Ovary (tissue), 3 donors: ENCODE results near the gene PGAP3.

Source experiments
- EP300 ChIP-seq: sonication (generic); formaldehyde crosslinking; IDR thresholded peaks from one replicate; pipeline ENCODE4 v1.6.1; 2017; ENCODE audit warnings: antibody characterized with exemption
- POLR2A ChIP-seq: fragments of 450-650 bp; IDR thresholded peaks from one replicate; pipeline ENCODE4 v1.6.1; 2017; ENCODE audit warnings: antibody characterized with exemption, mild to moderate bottlenecking, moderate library complexity
- TF ChIP-seq, protein P1 (sequence below), 3 donors: fragments of 450-650 bp in 2 of 3; fragments of 200-600 bp in 1 of 3; IDR thresholded peaks; one replicate each; pipeline versions ENCODE4 v1.5.1 to v1.8.0; 2016 to 2022; ENCODE audit warnings: antibody characterized with exemption in 3 of 3, mild to moderate bottlenecking in 1 of 3
- donor health status: DM: no; HTN: no; CAD: no.

DNA sequence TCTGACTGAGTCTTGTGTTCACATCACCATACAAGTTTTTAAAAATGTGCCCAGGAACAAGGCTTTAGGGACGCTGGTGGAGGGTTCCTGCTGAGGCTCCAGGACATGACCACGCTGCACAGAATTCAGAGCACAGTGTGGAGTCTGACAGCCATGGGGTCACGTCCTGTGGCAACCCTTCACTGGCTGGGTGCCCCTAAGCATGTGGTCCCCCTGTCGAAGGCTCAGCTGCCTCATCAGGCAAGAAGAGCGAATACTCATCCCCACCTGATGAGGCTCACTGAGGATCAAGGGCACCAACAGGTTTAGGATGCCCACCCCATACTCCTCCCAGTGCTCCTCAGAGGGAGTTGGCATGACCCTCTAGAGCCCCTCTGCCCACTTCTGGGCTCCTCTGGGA lies 13.7 kb downstream of the PGAP3 start:
- TF ChIP-seq POLR2A (no peak), EP300 (no peak)
- TF ChIP-seq, protein P1, sequence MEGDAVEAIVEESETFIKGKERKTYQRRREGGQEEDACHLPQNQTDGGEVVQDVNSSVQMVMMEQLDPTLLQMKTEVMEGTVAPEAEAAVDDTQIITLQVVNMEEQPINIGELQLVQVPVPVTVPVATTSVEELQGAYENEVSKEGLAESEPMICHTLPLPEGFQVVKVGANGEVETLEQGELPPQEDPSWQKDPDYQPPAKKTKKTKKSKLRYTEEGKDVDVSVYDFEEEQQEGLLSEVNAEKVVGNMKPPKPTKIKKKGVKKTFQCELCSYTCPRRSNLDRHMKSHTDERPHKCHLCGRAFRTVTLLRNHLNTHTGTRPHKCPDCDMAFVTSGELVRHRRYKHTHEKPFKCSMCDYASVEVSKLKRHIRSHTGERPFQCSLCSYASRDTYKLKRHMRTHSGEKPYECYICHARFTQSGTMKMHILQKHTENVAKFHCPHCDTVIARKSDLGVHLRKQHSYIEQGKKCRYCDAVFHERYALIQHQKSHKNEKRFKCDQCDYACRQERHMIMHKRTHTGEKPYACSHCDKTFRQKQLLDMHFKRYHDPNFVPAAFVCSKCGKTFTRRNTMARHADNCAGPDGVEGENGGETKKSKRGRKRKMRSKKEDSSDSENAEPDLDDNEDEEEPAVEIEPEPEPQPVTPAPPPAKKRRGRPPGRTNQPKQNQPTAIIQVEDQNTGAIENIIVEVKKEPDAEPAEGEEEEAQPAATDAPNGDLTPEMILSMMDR (IDR thresholded peaks at IDR 0.05), result no peak
